HepG2 (cell line): ENCODE data around the gene ANKRD6. TPM values are rescaled to one million over a fixed set of nuclear protein-coding genes. Genes with fewer than 3 reads are reported as not detected.

Experiments
- ATAC-seq: fragments of 200-7000 bp; cut with Tn5 transposase; 3 replicates; pipeline ENCODE4 v1.9.1; 2020; ENCODE audit warnings: mild to moderate bottlenecking, moderate library complexity
- BruUV-seq: library from RNA; stranded (reverse); fragments of 400-500 nt; replicated peaks from 2 replicates; lab custom pipeline; 2021; lab: Mats Ljungman, UMichigan
- CTCF ChIA-PET: fragments of 300-600 bp; formaldehyde crosslinking; extraction: SDS; loops from one replicate; lab custom pipeline; 2021; ENCODE audit warnings: low total read pairs, inconsistent platforms, low intra/inter-chr PET ratio; lab: Yijun Ruan, JAX
- POLR2A ChIA-PET: fragments of 350-600 bp; sonication (Branson Sonifier 250); formaldehyde crosslinking; loops from one replicate; lab custom pipeline; 2020; ENCODE audit warnings: antibody characterized with exemption, inconsistent platforms; lab: Yijun Ruan, JAX
- DNase-seq: peaks from one replicate; pipeline ENCODE4 v3.0.0-alpha.2; 2015; ENCODE audit warnings: low spot score
- FAIRE-seq: peaks from 3 replicates; lab custom pipeline; 2011; peaks lifted over from hg19 to GRCh38; lab: Jason Lieb, UNC
- H2AFZ ChIP-seq: one replicate; pipeline ENCODE4 v1.6.1; 2011; ENCODE audit warnings: low read length, inconsistent platforms
- H3K27ac ChIP-seq: fragments of 300-600 bp; 3 replicates; pipeline ENCODE4 v1.8.0; 2011; ENCODE audit warnings: mixed run types, mild to moderate bottlenecking, mixed read lengths, low read length, inconsistent platforms; ENCODE audit not compliant: insufficient read depth; ENCODE audit errors: extremely low read length
- H3K27me3 ChIP-seq, 2 experiments: fragments of 200-600 bp in 1 of 2; 2 replicates in 1 of 2; 3 replicates in 1 of 2; pipeline versions ENCODE4 v1.6.0 to v1.8.0; 2011; ENCODE audit warnings: low read length in 2 of 2, mild to moderate bottlenecking in 2 of 2, moderate library complexity in 2 of 2, inconsistent platforms in 1 of 2; ENCODE audit not compliant: insufficient read depth in 2 of 2, control insufficient read depth in 1 of 2
- H3K36me3 ChIP-seq, 2 experiments: fragments of 200-600 bp in 1 of 2; replicated peaks in 1 of 2; 2 replicates in 1 of 2; 3 replicates in 1 of 2; pipeline versions ENCODE4 v1.5.1 to v1.8.0; 2011; ENCODE audit warnings: low read length in 2 of 2, inconsistent platforms in 1 of 2; ENCODE audit not compliant: insufficient read depth in 2 of 2, control insufficient read depth in 1 of 2
- H3K4me1 ChIP-seq: 2 replicates; pipeline ENCODE4 v1.5.1; 2012; ENCODE audit warnings: low read length, inconsistent platforms; ENCODE audit not compliant: insufficient read depth
- H3K4me2 ChIP-seq: 2 replicates; pipeline ENCODE4 v1.6.0; 2011; ENCODE audit warnings: low read depth, low read length, inconsistent platforms
- H3K4me3 ChIP-seq, 3 experiments: fragments of 200-600 bp in 1 of 3; sonication (generic), shearing (Covaris generic) in 1 of 3; replicated peaks in 1 of 3; 2 replicates each; pipeline ENCODE4 v1.5.1; 2011 to 2016; ENCODE audit warnings: low read length in 3 of 3, inconsistent platforms in 2 of 3, low read depth in 2 of 3, mild to moderate bottlenecking in 2 of 3, control low read depth in 1 of 3, mixed read lengths in 1 of 3; ENCODE audit not compliant: insufficient read depth in 1 of 3
- H3K79me2 ChIP-seq: one replicate; pipeline ENCODE4 v1.6.1; 2011; ENCODE audit warnings: low read length, inconsistent platforms; ENCODE audit not compliant: insufficient read depth
- H3K9ac ChIP-seq: 2 replicates; pipeline ENCODE4 v1.6.0; 2011; ENCODE audit warnings: mild to moderate bottlenecking, low read depth, low read length, inconsistent platforms; ENCODE audit not compliant: insufficient read depth
- H3K9me3 ChIP-seq: 2 replicates; pipeline ENCODE4 v1.5.1; 2012; ENCODE audit warnings: mild to moderate bottlenecking, low read length
- H4K20me1 ChIP-seq: 2 replicates; pipeline ENCODE4 v1.6.0; 2011; ENCODE audit warnings: inconsistent platforms, mild to moderate bottlenecking, low read length, moderate library complexity; ENCODE audit not compliant: insufficient read depth
- BCL6 ChIP-seq: IDR thresholded peaks from 2 replicates; pipeline ENCODE4 v1.6.1; 2016; ENCODE audit warnings: missing genetic modification reagents, missing compliant biosample characterization
- DNMT3B ChIP-seq: conservative IDR thresholded peaks from 2 replicates; pipeline ENCODE4 v1.6.1; 2016; ENCODE audit warnings: missing biosample characterization, control low read depth
- GATA4 ChIP-seq: sonication (generic); IDR thresholded peaks from 2 replicates; pipeline ENCODE4 v1.6.1; 2016; ENCODE audit warnings: antibody characterized with exemption, low read depth, borderline replicate concordance
- GTF2F1 ChIP-seq: fragments of 150-350 bp; IDR thresholded peaks from 2 replicates; pipeline ENCODE4 v1.6.1; 2014; ENCODE audit warnings: low read length
- MTERF4 ChIP-seq: sonication (generic); formaldehyde crosslinking; IDR thresholded peaks from 2 replicates; pipeline ENCODE4 v1.8.0; 2023; ENCODE audit warnings: mild to moderate bottlenecking, missing genetic modification reagents
- NFYB ChIP-seq: sonication (generic); formaldehyde crosslinking; IDR thresholded peaks from 2 replicates; pipeline ENCODE4 v1.4.0; 2020; ENCODE audit warnings: missing genetic modification reagents
- PRDM4 ChIP-seq: sonication (generic); formaldehyde crosslinking; IDR thresholded peaks from 2 replicates; pipeline ENCODE4 v1.9.0; 2021; ENCODE audit warnings: missing genetic modification reagents, borderline replicate concordance
- SNRNP70 ChIP-seq: fragments of 200-400 bp; formaldehyde crosslinking; IDR thresholded peaks from 2 replicates; pipeline ENCODE4 v1.6.1; 2017; ENCODE audit warnings: mild to moderate bottlenecking, low read depth, low read length, moderate library complexity
- TFAP4 ChIP-seq: sonication (generic); IDR thresholded peaks from 2 replicates; pipeline ENCODE4 v1.6.1; 2016; ENCODE audit warnings: low read depth, borderline replicate concordance
- ZNF879 ChIP-seq: sonication (generic); formaldehyde crosslinking; IDR thresholded peaks from 2 replicates; pipeline ENCODE4 v1.8.1; 2023; ENCODE audit warnings: missing genetic modification reagents
- ZSCAN22 ChIP-seq: sonication (generic); formaldehyde crosslinking; IDR thresholded peaks from 2 replicates; pipeline ENCODE4 v1.4.0; 2020; ENCODE audit warnings: mild to moderate bottlenecking, missing genetic modification reagents
- WGBS: methylation state at CpG from one replicate; pipeline ENCODE4 v1.1.6; 2017; ENCODE audit warnings: low lambda C conversion rate; 5-methylcytosine and 5-hydroxymethylcytosine counted together
- in situ Hi-C: cut with HindIII; loops from 2 replicates; pipeline ENCODE4 v1.10.0; 2017; ENCODE audit warnings: low pct_unique_long_range_greater_than_20kb; ENCODE audit not compliant: extremely low pct_ligation_motif_present
- intact Hi-C: fragments of 100-400 bp; cut with micrococcal nuclease; formaldehyde crosslinking; loops from one replicate; pipeline ENCODE4 v1.10.0; 2022; ENCODE audit not compliant: unreplicated experiment
- polyA plus RNA-seq, 8 experiments: library from polyadenylated mRNA; depleted of rRNA in 3 of 8; stranded (reverse) in 7 of 8; unstranded in 1 of 8; fragments of >200 nt; fragmentation: Illumina TruSeq in 4 of 8; extraction: Trizol in 4 of 8; gene quantifications; 2 replicates each; pipeline versions ENCODE4 v1.2.1 to v1.2.3, GENCODE V29; 2011 to 2016; ENCODE audit warnings: low read depth in 4 of 8, missing spikeins in 1 of 8, mixed read lengths in 1 of 8; ENCODE audit not compliant: insufficient read depth in 1 of 8
- total RNA-seq, 5 experiments: library from RNA; depleted of rRNA; stranded (reverse); fragments of >200 nt; fragmentation: Illumina TruSeq; extraction: Trizol; gene quantifications; 2 replicates each; pipeline ENCODE4 v1.2.3, GENCODE V29; 2016; ENCODE audit warnings: low read depth in 1 of 5
- TF ChIP-seq, protein P1 (sequence below): sonication (generic); formaldehyde crosslinking; IDR thresholded peaks from 2 replicates; pipeline ENCODE4 v1.4.0; 2020; ENCODE audit warnings: mild to moderate bottlenecking, missing genetic modification reagents

The ANKRD6 gene
- total and polyA plus RNA-seq, 2 of the 13 experiments (the other 11 are each of a cell fraction or from before 2014, with no cell fraction given) = 0.18 to 0.36 TPM

DNA sequence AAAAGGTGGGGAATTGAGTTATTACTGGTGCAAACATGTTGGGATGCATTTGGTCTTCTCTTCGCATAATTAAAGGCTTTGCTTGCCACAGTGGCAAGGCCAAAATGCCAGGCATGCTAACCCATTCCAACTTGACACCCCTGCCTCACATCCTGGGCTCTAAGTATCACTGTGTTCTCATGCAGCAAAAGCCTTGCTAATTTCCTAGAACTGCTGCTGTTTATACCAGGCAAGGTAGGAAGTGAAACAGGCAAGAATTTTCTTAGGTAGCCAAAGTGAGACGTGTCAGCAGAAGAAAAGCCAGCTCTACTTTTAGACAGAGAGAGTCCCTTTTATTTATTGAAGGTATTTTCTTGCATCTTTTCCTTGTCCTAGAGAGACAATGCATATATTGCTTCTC, 164.4 kb downstream of the ANKRD6 start:
- intact Hi-C loops = loop anchor here (5.0 kb wide), 2 partner anchors 165 to 225 kb away; partner anchors contain the start of gene ANKRD6
- BruUV-seq = no TSS peak
- TF ChIP-seq NFYB (CRISPR knock-in tag) (no peak), SNRNP70 (no peak), MTERF4 (CRISPR knock-in tag) (no peak), GATA4 (no peak), BCL6 (no peak), TFAP4 (no peak), ZSCAN22 (CRISPR knock-in tag) (no peak), GTF2F1 (no peak), ZNF879 (no peak), DNMT3B (no peak), PRDM4 (CRISPR knock-in tag) (no peak)
- TF ChIP-seq, protein P1, sequence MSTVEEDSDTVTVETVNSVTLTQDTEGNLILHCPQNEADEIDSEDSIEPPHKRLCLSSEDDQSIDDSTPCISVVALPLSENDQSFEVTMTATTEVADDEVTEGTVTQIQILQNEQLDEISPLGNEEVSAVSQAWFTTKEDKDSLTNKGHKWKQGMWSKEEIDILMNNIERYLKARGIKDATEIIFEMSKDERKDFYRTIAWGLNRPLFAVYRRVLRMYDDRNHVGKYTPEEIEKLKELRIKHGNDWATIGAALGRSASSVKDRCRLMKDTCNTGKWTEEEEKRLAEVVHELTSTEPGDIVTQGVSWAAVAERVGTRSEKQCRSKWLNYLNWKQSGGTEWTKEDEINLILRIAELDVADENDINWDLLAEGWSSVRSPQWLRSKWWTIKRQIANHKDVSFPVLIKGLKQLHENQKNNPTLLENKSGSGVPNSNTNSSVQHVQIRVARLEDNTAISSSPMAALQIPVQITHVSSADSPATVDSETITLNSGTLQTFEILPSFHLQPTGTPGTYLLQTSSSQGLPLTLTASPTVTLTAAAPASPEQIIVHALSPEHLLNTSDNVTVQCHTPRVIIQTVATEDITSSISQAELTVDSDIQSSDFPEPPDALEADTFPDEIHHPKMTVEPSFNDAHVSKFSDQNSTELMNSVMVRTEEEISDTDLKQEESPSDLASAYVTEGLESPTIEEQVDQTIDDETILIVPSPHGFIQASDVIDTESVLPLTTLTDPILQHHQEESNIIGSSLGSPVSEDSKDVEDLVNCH (CRISPR knock-in tag) = no peak
- in situ Hi-C loops = no loop called here
- ChIA-PET POLR2A (no interaction called here), CTCF (no interaction called here)
- Histone ChIP-seq H3K27ac (no peak overlapping the region), H3K4me3 (no peak overlapping the region), H3K9me3 (no peaks in the 10 kb centered on the region), H4K20me1 (no peaks in the 10 kb centered on the region), H3K4me1 (no peaks in the 10 kb centered on the region), H3K36me3 (no peaks in the 10 kb centered on the region), H3K4me2 (no peak overlapping the region), H3K79me2 (no peaks in the 10 kb centered on the region), H3K9ac (no peak overlapping the region), H3K27me3 (no peaks in the 10 kb centered on the region), H2AFZ (no peak overlapping the region)
- FAIRE-seq (no peak), ATAC-seq (no peak), DNase-seq (no peak)
- WGBS = 13% methylated on average over 2 of the region's 2 CpGs
